ENCODE measurements around the gene SYK. TPM values are rescaled to one million over a fixed set of nuclear protein-coding genes. Genes with fewer than 3 reads are reported as not detected.

SYK gene
- total and polyA plus RNA-seq, 2 experiments from 2014 or later: not detected

DNA sequence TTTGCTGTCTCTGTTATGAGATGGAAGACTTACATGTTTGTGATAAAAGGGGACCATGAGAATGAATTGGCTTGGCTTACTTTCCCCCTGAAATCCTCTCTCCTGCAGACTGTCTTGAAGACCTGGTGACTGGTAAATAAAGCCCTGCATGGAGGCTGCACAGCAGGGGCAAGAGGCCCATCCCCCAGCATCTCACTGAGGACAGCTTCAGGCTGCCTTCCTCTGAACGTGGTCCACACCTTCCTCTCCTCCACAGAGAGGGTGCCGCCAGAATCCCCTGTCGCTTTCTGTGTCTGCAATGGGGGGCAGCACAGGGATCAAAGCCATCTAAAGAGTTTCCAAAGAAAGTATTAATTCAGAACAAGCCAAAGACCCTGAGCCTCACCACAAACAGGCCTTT, 94.6 kb downstream of the SYK start:
- H3K4me3 ChIP-seq: no peak overlapping the region
- H3K9me3 ChIP-seq (ENCODE audit: low read depth): no peaks in the 10 kb centered on the region
- no peak for DNase-seq (ENCODE audit: low read depth in 1 of 2, low spot score in 1 of 2)
- H3K4me1 ChIP-seq (ENCODE audit: low read depth): no peaks in the 10 kb centered on the region
- no peak overlapping the region for H3K27ac ChIP-seq
- no peaks in the 10 kb centered on the region for H3K27me3 ChIP-seq
- H3K36me3 ChIP-seq: no peaks in the 10 kb centered on the region
- TF ChIP-seq, protein P1, sequence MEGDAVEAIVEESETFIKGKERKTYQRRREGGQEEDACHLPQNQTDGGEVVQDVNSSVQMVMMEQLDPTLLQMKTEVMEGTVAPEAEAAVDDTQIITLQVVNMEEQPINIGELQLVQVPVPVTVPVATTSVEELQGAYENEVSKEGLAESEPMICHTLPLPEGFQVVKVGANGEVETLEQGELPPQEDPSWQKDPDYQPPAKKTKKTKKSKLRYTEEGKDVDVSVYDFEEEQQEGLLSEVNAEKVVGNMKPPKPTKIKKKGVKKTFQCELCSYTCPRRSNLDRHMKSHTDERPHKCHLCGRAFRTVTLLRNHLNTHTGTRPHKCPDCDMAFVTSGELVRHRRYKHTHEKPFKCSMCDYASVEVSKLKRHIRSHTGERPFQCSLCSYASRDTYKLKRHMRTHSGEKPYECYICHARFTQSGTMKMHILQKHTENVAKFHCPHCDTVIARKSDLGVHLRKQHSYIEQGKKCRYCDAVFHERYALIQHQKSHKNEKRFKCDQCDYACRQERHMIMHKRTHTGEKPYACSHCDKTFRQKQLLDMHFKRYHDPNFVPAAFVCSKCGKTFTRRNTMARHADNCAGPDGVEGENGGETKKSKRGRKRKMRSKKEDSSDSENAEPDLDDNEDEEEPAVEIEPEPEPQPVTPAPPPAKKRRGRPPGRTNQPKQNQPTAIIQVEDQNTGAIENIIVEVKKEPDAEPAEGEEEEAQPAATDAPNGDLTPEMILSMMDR (IDR thresholded peaks at IDR 0.05; ENCODE audit: low read depth, low read length): no peak

DNA sequence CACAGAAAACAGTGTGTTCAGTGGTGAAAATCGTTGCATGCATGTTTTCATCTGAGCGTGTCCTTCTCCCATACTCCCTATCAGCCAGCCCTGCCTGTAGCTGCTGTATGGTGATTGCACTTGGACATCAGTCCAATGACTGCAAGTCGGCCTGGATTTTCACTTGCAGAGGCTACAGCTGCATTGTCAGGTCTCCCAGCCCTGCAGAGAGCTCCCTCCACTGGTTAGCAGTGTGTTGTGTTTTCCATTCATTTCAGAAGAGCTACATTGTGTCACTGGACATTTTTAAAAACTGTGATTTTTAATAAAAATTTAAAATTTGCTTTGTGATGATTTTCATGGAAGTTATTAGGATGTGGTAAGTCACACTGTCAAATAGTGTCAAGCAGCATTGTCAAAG, 96.6 kb downstream of the SYK start:
- Histone ChIP-seq H3K27me3 (no peaks in the 10 kb centered on the region), H3K36me3 (no peaks in the 10 kb centered on the region), H3K4me3 (no peak overlapping the region), H3K9me3 (ENCODE audit: low read depth) (no peaks in the 10 kb centered on the region), H3K27ac (no peak overlapping the region), H3K4me1 (ENCODE audit: low read depth) (no peaks in the 10 kb centered on the region)
- TF ChIP-seq, protein P1 (IDR thresholded peaks at IDR 0.05; ENCODE audit: low read depth, low read length): peak; percentile 38
- DNase-seq (ENCODE audit: low read depth in 1 of 2, low spot score in 1 of 2): peak; percentile 35 to 42

DNA sequence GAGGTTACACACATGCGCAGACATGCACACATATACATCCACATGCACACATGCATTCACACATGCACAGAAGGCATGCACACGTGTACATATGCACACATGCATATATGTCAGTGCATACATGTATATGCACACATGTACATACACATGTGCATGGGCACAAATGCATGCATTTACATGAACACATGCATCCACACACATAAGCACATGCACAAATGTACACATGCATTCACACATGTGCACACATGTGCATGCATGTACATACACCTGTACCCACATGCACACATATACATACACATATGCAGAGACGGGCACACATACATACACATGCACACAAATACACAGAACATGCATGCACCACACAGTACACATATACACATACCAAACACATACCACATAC, 97.7 kb downstream of the SYK start:
- Histone ChIP-seq H3K9me3 (ENCODE audit: low read depth) (no peaks in the 10 kb centered on the region), H3K4me3 (no peak overlapping the region), H3K36me3 (no peaks in the 10 kb centered on the region), H3K27me3 (no peaks in the 10 kb centered on the region), H3K27ac (no peak overlapping the region), H3K4me1 (ENCODE audit: low read depth) (no peaks in the 10 kb centered on the region)
- TF ChIP-seq, protein P1 (IDR thresholded peaks at IDR 0.05; ENCODE audit: low read depth, low read length): no peak
- DNase-seq (ENCODE audit: low read depth in 1 of 2, low spot score in 1 of 2): no peak

DNA sequence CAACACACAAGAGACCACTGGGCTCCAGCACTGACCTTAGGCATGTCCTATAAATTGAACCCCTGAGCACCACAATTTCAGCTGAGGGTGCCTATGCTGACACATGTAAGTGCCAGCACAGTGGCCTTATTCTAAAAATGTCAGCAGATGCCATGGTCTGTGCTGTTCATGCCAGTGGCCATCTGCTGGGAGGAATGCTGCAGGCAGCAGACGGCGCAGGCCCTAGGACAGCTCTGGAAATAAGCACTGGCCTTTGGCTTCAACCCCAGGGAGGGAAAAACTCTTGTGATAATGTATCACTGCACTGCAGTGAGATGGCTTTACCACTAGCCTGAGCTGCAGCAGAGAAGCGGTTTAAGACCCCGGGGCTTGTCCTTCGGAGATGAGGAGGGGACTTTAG, 98.5 kb downstream of the SYK start:
- DNase-seq (ENCODE audit: low read depth in 1 of 2, low spot score in 1 of 2): peak; percentile 49 to 63
- no peaks in the 10 kb centered on the region for H3K4me1 ChIP-seq (ENCODE audit: low read depth)
- no peak overlapping the region for H3K4me3 ChIP-seq
- no peak overlapping the region for H3K27ac ChIP-seq
- TF ChIP-seq, protein P1 (IDR thresholded peaks at IDR 0.05; ENCODE audit: low read depth, low read length): peak; percentile 37
- H3K9me3 ChIP-seq (ENCODE audit: low read depth): no peaks in the 10 kb centered on the region
- H3K36me3 ChIP-seq: no peaks in the 10 kb centered on the region
- H3K27me3 ChIP-seq: no peaks in the 10 kb centered on the region

DNA sequence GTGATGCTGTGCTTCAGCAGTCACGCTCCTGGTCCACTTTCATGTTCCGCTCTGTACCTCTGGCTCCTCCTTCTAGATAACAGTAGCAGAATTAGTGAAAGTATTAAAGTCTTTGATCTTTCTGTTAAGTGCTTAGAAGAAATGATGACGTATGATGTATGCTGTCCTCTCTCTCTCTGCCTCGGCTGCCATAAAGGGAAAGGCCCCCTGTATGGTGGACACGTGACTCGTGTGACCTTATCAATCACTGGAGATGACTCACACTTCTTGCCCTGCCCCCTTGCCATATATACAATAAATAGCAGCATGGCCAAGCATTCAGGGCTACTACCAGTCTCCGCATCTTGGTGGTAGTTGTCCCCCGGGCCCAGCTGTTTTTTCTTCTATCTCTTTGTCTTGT, 100.3 kb downstream of the SYK start:
- DNase-seq (ENCODE audit: low read depth in 1 of 2, low spot score in 1 of 2): no peak
- Histone ChIP-seq H3K9me3 (ENCODE audit: low read depth) (no peaks in the 10 kb centered on the region), H3K27ac (no peak overlapping the region), H3K27me3 (no peaks in the 10 kb centered on the region), H3K4me1 (ENCODE audit: low read depth) (no peaks in the 10 kb centered on the region), H3K36me3 (no peaks in the 10 kb centered on the region), H3K4me3 (no peak overlapping the region)
- TF ChIP-seq, protein P1 (IDR thresholded peaks at IDR 0.05; ENCODE audit: low read depth, low read length): no peak
